Muscle of leg (tissue), 16 donors: ENCODE results near the gene YKT6. TPM values are rescaled to one million over a fixed set of nuclear protein-coding genes. Genes with fewer than 3 reads are reported as not detected.

Experiments
- DNase-seq: peaks from one replicate; pipeline ENCODE4 v3.0.0; 2013
- H3K27ac ChIP-seq: one replicate; pipeline ENCODE4 v1.5.1; 2013; ENCODE audit warnings: mild to moderate bottlenecking, low read length, control low read depth
- H3K27me3 ChIP-seq: one replicate; pipeline ENCODE4 v1.6.1; 2013; ENCODE audit warnings: low read length; ENCODE audit not compliant: control insufficient read depth, insufficient read depth
- H3K36me3 ChIP-seq: one replicate; pipeline ENCODE4 v1.6.1; 2013; ENCODE audit warnings: low read length; ENCODE audit not compliant: control insufficient read depth, insufficient read depth
- H3K4me1 ChIP-seq: one replicate; pipeline ENCODE4 v1.6.1; 2013; ENCODE audit warnings: low read length; ENCODE audit not compliant: control insufficient read depth, insufficient read depth
- H3K4me3 ChIP-seq: one replicate; pipeline ENCODE4 v1.5.1; 2013; ENCODE audit warnings: low read length, control low read depth
- H3K9me3 ChIP-seq: replicated peaks from 2 replicates; pipeline ENCODE4 v1.6.1; 2013; ENCODE audit warnings: low read depth, low read length; ENCODE audit not compliant: control insufficient read depth
- WGBS: methylation state at CpG from one replicate; pipeline ENCODE4 v1.1.5; 2013; ENCODE audit warnings: missing lambda C conversion rate; ENCODE audit not compliant: insufficient coverage; 5-methylcytosine and 5-hydroxymethylcytosine counted together
- long read RNA-seq, 11 donors: transcript quantifications; one replicate each; lab custom pipeline, GENCODE V29; 2026
- polyA plus RNA-seq, 8 donors: library from polyadenylated mRNA; unstranded; fragments of 120-200 nt; gene quantifications; one replicate each; pipeline versions ENCODE4 v1.2.1 to v1.2.3, GENCODE V29; 2013; ENCODE audit warnings: inconsistent platforms in 1 of 8, low replicate concordance in 1 of 8; ENCODE audit not compliant: insufficient read length in 8 of 8, insufficient read depth in 1 of 8
- total RNA-seq: library from RNA; stranded (reverse); fragments of 120-200 nt; gene quantifications from one replicate; pipeline ENCODE4 v1.2.4, GENCODE V29; 2013

The YKT6 gene
- total RNA-seq (37.9 TPM), polyA plus RNA-seq (10 to 100 TPM; 69.5 to 77.2 (median 73.0) TPM)
- long read RNA-seq, donor 1, transcript YKT6-201 (7 exons, 2,696 nt): major isoform, 8 of 29 reads
- long read RNA-seq, donor 1, partial matches to known transcripts: 18 of 29 reads
- long read RNA-seq, donor 1, other reads (novel, unspliced or antisense): 0 of 29 reads
- long read RNA-seq, donor 2, partial matches to known transcripts: 0 of 2 reads
- long read RNA-seq, donor 2, other reads (novel, unspliced or antisense): 0 of 2 reads
- long read RNA-seq, donor 3, transcript YKT6-201 (7 exons, 2,696 nt): major isoform, 8 of 9 reads
- long read RNA-seq, donor 3, partial matches to known transcripts: 0 of 9 reads
- long read RNA-seq, donor 3, other reads (novel, unspliced or antisense): 0 of 9 reads
- long read RNA-seq, donor 4, transcript YKT6-201 (7 exons, 2,696 nt): major isoform, 13 of 14 reads
- long read RNA-seq, donor 4, partial matches to known transcripts: 0 of 14 reads
- long read RNA-seq, donor 4, other reads (novel, unspliced or antisense): 0 of 14 reads
- long read RNA-seq, donor 5, transcript YKT6-201 (7 exons, 2,696 nt): major isoform, 22 of 51 reads
- long read RNA-seq, donor 5, partial matches to known transcripts: 24 of 51 reads
- long read RNA-seq, donor 5, other reads (novel, unspliced or antisense): 0 of 51 reads
- long read RNA-seq, donor 6, transcript YKT6-201 (7 exons, 2,696 nt): major isoform, 22 of 34 reads
- long read RNA-seq, donor 6, partial matches to known transcripts: 6 of 34 reads
- long read RNA-seq, donor 6, other reads (novel, unspliced or antisense): 0 of 34 reads
- long read RNA-seq, donor 7, transcript YKT6-201 (7 exons, 2,696 nt): major isoform, 15 of 15 reads
- long read RNA-seq, donor 7, partial matches to known transcripts: 0 of 15 reads
- long read RNA-seq, donor 7, other reads (novel, unspliced or antisense): 0 of 15 reads
- long read RNA-seq, donor 8, transcript YKT6-201 (7 exons, 2,696 nt): major isoform, 10 of 11 reads
- long read RNA-seq, donor 8, partial matches to known transcripts: 0 of 11 reads
- long read RNA-seq, donor 8, other reads (novel, unspliced or antisense): 0 of 11 reads
- long read RNA-seq, donor 9, transcript YKT6-201 (7 exons, 2,696 nt): major isoform, 9 of 22 reads
- long read RNA-seq, donor 9, partial matches to known transcripts: 10 of 22 reads
- long read RNA-seq, donor 9, other reads (novel, unspliced or antisense): 0 of 22 reads
- long read RNA-seq, donor 10, transcript YKT6-201 (7 exons, 2,696 nt): major isoform, 18 of 21 reads
- long read RNA-seq, donor 10, partial matches to known transcripts: 0 of 21 reads
- long read RNA-seq, donor 10, other reads (novel, unspliced or antisense): 0 of 21 reads
- long read RNA-seq, donor 11, transcript YKT6-201 (7 exons, 2,696 nt): major isoform, 8 of 18 reads
- long read RNA-seq, donor 11, partial matches to known transcripts: 8 of 18 reads
- long read RNA-seq, donor 11, other reads (novel, unspliced or antisense): 0 of 18 reads

DNA sequence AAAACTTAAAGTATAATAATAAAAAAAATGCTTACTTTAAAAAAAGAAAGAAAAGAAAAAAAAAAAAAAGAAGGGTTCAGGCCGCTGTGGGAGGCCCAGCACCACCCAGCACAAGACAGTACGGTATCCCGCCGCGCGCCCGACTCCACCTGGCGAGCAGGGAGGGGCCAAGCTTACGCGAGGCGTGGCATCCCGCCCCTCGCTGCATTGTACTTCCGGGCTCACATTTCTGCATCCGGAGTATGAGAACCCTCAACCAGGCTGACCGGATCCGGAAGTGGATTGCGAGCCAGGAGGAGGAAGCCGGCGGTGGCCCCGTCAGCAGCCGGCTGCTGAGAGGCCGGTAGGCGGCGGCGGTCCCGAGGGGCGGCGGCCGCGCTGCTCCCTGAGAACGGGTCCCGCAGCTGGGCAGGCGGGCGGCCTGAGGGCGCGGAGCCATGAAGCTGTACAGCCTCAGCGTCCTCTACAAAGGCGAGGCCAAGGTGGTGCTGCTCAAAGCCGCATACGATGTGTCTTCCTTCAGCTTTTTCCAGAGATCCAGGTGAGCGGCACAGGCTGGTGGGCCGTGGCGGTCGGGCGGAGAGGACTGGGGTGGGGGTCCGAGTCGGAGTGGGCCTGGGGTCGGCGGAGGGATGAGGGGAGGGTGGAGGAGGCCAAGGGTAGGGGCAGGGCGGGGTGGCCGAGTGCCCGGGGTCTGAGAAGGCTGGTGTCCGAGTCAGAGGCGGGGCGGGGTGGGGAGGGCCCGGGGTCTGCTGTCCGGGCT, at the start of gene YKT6:
Gene YKT6, plus strand, starts transcription at position 280 of the 763 bp plus-strand sequence. Its CDS starts 158 bp downstream, at position 438.
- H3K4me3 ChIP-seq: peak within 1 kb of the TSS; percentile 88
- peaks cover 11% of the 10 kb centered on the region for H3K4me1 ChIP-seq
- DNase-seq: peak; percentile 98
- H3K27me3 ChIP-seq: no peaks in the 10 kb centered on the region
- no peaks in the 10 kb centered on the region for H3K9me3 ChIP-seq
- peak within 1 kb of the TSS; percentile 74 for H3K27ac ChIP-seq
- H3K36me3 ChIP-seq: peaks cover 14% of the 10 kb centered on the region
- 0% methylated on average over 46 of the region's 58 CpGs for WGBS

DNA sequence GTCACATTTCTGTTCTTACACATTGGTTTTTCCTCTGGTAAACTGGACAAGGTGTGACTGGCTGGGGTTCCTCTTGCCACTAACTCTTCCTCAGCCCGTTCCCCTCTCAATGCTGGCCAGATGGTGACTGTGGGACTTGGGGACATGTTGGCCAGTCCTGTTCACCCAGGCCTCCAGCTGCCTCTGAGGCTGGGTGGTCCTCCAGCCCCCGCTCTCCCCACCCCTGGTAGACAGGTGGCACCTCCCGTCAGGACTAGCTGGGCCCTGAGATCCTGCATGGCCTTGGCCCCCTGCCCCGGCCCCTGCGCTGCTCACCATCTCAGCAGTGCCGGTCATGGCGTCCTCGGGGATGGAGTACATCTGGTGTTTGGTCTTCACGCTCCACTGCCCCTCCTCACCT, 48.8 kb upstream of the YKT6 start:
- H3K4me3 ChIP-seq: no peak overlapping the region
- DNase-seq: no peak
- H3K9me3 ChIP-seq: no peaks in the 10 kb centered on the region
- WGBS: 85% methylated on average over 9 of the region's 9 CpGs
- H3K27me3 ChIP-seq: no peaks in the 10 kb centered on the region
- H3K36me3 ChIP-seq: no peaks in the 10 kb centered on the region
- no peak overlapping the region for H3K27ac ChIP-seq
- H3K4me1 ChIP-seq: peaks cover 54% of the 10 kb centered on the region

DNA sequence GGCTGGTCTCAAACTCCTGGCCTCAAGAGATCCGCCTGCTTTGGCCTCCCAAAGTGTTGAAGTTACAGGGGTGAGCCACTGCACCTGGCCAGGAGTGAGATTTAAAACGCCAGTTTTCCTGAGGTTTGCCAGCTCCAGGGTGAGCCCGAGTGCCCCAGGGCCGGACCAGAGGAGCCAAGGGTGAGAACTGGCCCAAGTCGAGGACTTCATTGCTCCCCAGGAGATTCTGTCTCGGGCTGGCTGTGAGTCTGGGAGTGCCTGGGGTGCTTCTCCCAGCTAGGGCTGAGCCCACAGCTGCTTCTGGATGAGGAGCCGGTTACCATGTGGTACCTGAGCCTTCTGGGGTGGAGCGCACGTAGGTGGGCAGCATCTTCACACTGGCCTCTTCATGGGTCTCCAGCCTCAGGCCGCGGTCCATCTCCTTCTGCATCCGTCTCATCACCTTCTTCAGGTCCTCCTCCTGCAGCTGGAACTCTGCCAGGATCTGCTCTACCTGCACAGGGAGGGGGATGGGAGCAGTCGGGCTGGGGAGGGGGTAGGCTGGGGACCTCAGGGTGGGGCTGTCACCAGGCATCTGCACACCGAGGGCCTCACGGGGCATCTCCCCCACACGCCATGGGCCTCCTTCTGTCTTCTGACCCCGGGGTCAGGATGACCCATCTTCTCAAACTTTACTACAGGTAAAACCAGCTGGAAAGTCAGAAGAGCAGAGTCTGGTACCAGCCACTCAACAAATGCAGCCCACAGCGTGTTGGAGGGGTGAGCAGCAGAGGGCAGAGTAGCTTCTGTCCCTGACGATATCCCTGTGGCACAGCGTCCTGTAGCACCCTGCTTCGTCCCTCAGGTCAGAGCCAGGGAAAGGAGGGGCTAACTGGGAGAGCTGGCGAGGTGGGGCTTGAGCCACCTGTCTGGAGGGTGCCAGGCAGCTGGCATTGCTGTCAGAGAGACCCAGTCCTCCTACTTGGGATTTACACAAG, 47.5 kb upstream of the YKT6 start:
- Histone ChIP-seq H3K36me3 (no peaks in the 10 kb centered on the region), H3K4me1 (peaks cover 53% of the 10 kb centered on the region), H3K9me3 (no peaks in the 10 kb centered on the region), H3K4me3 (no peak overlapping the region), H3K27me3 (no peaks in the 10 kb centered on the region), H3K27ac (no peak overlapping the region)
- 83% methylated on average over 13 of the region's 22 CpGs for WGBS
- DNase-seq: no peak

DNA sequence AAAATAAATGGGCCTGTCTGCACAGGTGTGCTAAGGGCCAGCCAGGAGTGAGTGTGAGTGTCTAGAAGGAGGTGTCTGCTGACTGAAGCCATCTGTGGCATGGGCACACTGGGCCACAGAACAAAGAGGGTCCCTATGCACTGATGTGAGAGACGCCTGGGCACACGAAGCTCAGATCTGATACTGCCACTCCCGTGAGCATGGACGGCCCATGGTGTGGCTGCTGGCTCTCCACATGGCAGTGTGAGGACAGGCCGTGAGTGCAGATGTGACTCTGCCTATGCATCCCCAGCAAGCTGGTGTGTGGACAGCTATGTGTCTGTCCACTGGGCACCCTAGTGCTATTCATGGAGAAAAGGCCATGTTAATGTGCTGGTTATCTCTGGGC, 46.8 kb upstream of the YKT6 start:
- 79% methylated on average over 5 of the region's 5 CpGs for WGBS
- Histone ChIP-seq H3K27ac (no peak overlapping the region), H3K4me1 (peaks cover 55% of the 10 kb centered on the region), H3K27me3 (no peaks in the 10 kb centered on the region), H3K36me3 (no peaks in the 10 kb centered on the region), H3K9me3 (no peaks in the 10 kb centered on the region), H3K4me3 (no peak overlapping the region)
- DNase-seq: no peak

DNA sequence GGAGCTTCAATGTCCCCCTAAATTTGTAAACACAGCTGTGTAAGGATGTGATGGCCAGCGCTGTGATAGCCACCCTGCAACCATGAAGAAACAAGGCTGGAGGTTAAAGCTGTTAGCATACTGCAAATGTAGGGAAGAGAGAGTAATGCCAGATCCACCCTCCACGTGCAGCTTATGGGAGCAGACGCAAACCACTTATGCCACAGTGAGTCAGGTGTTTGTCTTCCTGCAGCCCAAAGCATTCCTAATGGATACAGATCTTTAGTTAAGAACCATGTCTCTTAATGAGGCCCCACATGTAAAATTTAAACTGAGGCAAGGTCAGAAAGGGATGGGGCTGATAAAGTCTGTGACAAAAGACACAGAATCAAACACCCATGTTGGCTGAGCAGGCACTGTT, 46.1 kb upstream of the YKT6 start:
- Histone ChIP-seq H3K4me1 (peaks cover 56% of the 10 kb centered on the region), H3K27ac (no peak overlapping the region), H3K27me3 (no peaks in the 10 kb centered on the region), H3K9me3 (no peaks in the 10 kb centered on the region), H3K36me3 (no peaks in the 10 kb centered on the region), H3K4me3 (no peak overlapping the region)
- DNase-seq: no peak
- WGBS: 83% methylated on average over 2 of the region's 3 CpGs

DNA sequence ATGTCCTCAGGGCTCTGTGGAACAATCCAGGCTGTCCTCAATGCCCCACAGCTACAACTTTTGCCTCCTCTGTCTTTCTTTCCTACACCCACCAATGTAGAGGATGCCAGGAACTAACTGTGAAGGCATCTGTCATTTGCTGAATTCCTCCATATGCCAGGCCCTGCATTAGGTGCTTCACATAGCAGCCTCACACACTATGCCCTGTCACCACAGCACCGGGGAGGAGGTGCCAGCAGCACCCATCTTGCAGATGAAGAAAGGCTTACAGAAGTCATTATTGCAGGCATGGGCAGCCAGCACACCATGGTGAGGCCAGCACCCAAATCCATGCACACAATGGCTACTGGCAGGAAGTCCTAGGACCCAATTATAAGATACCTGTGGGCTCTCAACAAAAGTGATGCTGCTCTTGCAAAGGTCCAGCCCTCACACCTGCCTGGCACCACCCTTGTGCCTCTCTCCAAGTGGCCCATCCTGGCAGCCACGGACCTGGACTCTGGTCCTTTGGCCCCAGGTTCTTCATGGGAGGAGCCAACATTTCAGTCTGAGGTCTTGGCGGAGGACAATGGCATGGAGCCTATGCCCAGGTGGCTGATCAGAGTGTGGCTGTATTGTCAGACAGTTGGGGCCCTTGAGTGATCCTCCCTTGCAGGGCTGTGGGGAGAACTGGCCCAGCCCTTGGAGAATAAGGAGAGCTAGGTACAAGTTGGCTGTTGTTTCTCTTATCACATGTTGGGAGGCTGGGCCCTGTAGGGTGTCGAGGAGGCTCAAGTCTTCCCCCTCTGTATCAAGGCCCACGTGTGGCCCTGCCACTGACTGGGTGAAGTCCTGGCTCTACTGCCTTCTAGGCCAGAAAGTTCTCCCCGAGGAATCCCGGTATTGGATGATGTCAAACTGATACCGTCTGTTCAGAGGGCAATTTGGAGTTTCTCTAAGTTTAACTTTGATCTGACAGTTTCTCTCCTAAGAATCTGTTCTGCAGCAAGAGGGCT, 45.3 kb upstream of the YKT6 start:
- Histone ChIP-seq H3K36me3 (no peaks in the 10 kb centered on the region), H3K27ac (no peak overlapping the region), H3K27me3 (no peaks in the 10 kb centered on the region), H3K9me3 (no peaks in the 10 kb centered on the region), H3K4me1 (peaks cover 53% of the 10 kb centered on the region), H3K4me3 (no peak overlapping the region)
- 82% methylated on average over 7 of the region's 8 CpGs for WGBS
- DNase-seq: no peak

DNA sequence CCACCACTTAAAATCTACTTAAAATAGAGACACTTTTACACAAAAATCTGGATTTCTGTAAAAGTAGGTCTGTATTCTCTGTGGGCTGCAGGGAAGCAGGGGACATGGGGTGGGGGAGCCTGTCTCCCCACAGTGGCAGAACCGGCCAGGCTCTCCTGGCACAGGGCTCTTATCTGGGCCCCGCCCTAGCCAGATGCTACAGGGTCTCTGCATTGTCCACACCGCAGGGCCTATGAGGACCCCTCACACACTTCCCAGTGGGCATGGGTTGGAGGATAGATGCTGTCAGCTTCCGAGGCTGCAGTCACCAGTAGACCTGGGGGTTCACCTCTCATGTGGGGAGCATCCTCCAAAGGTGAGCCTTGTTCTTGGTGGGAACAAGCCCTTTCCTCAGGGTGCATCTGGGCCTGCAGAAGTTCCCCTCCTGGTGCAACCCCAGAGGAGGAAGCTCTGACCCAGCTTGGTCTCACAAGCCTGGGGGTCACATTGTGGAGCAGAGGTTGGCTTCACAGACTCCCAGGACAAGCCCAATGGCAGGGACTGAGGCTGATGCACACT, 44.2 kb upstream of the YKT6 start:
- Histone ChIP-seq H3K27ac (no peak overlapping the region), H3K36me3 (no peaks in the 10 kb centered on the region), H3K9me3 (no peaks in the 10 kb centered on the region), H3K27me3 (no peaks in the 10 kb centered on the region), H3K4me1 (peaks cover 43% of the 10 kb centered on the region), H3K4me3 (no peak overlapping the region)
- DNase-seq: no peak
- WGBS: no CpG with 5 or more reads among the region's 4 CpGs
